NCI-H2081 treated with DMSO at 0.1 percent for 48 hours (cell line): Measurements from ENCODE around the gene LIM2.

Experiments
- DNase-seq: peaks from one replicate; lab custom pipeline; 2025; lab: John Stamatoyannopoulos, UW

The LIM2 gene

GRCh38 chr19:51339313-51339686 lies 48.5 kb downstream of the LIM2 start:
- no peak for DNase-seq

GRCh38 chr19:51338563-51339312 lies 49.0 kb downstream of the LIM2 start:
- no peak for DNase-seq

- no peak for DNase-seq
Observed at GRCh38 chr19:51337861-51338562, 49.8 kb downstream of the LIM2 start.

GRCh38 chr19:51337141-51337860 lies 50.5 kb downstream of the LIM2 start:
- DNase-seq, result no peak

- DNase-seq, result no peak
Observed at GRCh38 chr19:51333836-51334460, 53.8 kb downstream of the LIM2 start.

- no peak for DNase-seq
Observed at GRCh38 chr19:51331716-51332115, 56.1 kb downstream of the LIM2 start.

- DNase-seq, result no peak
Observed at GRCh38 chr19:51331193-51331592, 56.6 kb downstream of the LIM2 start.

- DNase-seq, result no peak
Observed at GRCh38 chr19:51330366-51330765, 57.4 kb downstream of the LIM2 start.
